ENCODE results near the gene ZNF883.

GRCh38 chr9:112971415-112971814 lies 40.6 kb downstream of the ZNF883 start:
- TF ChIP-seq CTCF (IDR thresholded peaks at IDR 0.05; ENCODE audit: insufficient read depth, low read length, poor library complexity, severe bottlenecking) (peak; percentile 20), EZH2phosphoT487 (conservative IDR thresholded peaks at IDR 0.05; ENCODE audit: low read length) (no peak)
